AG08395 (cell line): Measurements from ENCODE around the gene DLG2.
"Not testable (repeated sequence)": the region's sequence is repeated elsewhere in the genome, so short reads cannot be mapped to it uniquely, and the experiment has no call there.

Experiments used
- DNase-seq: peaks from one replicate; pipeline ENCODE4 v3.0.0; 2012; ENCODE audit warnings: mixed read lengths, low spot score

The DLG2 gene

DNA sequence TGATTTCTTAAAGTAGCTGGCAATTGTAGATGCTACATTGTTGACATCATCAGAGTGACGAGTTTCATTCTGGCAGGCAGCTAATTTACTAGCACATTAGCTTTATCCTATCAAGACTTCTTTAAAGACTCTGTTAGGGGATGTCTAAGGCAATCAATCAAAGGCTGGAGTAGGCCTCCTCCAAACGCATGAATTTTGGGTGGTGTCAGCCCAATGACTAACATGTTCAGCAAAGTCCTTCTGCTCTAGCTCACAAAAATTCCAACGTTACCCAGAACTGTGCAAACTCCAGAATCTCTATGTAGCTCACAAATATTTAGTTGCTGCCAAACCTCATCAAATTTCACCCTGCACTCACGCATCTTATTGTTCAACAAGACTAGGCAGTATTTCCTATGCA, 395.6 kb downstream of the DLG2 start:
- no peak for DNase-seq

DNA sequence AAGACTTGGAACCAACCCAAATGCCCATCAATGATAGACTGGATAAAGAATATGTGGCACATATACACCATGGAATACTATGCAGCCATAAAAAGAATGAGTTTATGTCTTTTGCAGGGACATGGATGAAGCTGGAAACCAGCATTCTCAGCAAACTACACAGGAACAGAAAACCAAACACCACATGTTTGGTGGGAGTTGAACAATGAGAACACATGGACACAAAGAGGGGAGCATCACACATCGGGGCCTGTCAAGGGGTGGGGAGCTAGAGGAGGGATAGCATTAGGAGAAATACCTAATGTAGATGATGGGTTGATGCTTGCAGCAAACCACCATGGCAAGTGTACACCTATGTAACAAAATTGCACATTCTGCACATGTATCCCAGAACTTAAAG, 397.4 kb downstream of the DLG2 start:
- DNase-seq: not testable (repeated sequence)

DNA sequence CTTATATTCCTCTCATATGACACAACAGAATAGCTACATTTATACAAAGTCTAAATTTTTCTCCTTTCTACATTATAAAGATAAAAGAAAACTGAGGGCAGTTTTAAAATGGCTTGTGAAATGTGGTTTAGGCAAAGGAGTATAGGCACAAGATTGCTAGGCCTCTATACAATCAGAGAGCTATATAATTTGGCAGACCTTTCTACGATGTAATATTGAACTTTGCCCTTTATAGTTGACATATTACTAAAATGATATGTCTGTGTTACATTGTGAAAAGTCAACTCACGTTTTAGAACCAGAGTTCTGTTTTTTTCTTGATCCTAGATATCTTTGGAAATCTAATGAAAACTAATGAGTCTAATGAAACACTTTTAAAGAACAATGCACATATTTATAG, 430.2 kb downstream of the DLG2 start:
- DNase-seq: no peak

DNA sequence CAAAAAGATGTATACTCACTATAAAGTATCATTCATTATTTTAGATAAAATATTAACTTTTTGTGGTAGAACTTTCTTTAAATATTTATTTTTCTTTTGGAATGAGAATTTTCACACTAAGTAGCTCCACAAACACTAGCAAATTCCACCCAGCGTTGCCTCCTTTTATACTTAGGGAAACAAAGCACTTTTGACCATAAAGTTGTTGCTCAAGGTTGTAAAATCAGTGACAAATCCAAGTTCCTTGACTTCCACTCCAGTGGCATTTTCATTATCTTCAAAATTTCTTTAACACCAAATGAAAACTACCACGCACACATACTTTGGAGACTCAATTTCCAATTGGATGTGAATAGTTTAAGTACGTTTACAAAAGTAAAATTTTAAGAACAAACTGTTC, 431.2 kb downstream of the DLG2 start:
- no peak for DNase-seq

DNA sequence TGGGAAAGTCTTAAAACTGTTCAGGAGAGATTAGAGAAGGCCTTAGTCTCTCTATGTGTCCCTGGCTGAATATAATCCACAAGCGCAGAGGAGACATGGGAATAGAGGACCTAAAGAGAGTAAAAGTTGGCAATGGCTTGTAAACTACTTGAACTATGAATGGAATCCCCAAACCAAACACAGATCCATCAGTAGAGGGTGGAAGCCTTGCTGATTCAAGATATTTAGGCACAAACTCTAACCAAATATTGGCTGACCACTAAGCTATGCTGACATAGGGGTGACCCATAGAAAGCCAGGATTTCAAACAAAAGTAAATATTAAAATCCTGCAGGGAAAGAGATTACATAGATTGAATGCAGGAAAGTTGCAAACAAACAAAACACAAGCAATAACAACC, 439.2 kb downstream of the DLG2 start:
- DNase-seq: no peak

DNA sequence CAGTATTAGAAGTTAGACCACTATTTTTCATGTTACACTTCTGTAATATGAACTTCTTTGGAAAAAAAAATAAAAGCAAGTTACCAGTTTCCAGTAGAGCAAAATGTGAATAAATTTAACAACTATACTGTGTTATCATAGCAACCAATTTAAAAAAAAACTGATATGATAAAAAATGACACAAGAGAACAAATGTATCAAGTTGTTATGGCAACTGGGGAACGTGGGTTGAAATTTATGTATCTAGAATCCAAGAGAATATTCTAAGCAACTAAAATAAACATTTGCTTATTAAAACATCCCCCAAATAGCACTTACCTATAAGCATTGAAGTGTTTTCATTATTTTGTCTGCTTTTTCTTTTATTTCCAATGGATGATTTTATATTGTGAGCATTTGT, 442.4 kb downstream of the DLG2 start:
- DNase-seq: no peak

DNA sequence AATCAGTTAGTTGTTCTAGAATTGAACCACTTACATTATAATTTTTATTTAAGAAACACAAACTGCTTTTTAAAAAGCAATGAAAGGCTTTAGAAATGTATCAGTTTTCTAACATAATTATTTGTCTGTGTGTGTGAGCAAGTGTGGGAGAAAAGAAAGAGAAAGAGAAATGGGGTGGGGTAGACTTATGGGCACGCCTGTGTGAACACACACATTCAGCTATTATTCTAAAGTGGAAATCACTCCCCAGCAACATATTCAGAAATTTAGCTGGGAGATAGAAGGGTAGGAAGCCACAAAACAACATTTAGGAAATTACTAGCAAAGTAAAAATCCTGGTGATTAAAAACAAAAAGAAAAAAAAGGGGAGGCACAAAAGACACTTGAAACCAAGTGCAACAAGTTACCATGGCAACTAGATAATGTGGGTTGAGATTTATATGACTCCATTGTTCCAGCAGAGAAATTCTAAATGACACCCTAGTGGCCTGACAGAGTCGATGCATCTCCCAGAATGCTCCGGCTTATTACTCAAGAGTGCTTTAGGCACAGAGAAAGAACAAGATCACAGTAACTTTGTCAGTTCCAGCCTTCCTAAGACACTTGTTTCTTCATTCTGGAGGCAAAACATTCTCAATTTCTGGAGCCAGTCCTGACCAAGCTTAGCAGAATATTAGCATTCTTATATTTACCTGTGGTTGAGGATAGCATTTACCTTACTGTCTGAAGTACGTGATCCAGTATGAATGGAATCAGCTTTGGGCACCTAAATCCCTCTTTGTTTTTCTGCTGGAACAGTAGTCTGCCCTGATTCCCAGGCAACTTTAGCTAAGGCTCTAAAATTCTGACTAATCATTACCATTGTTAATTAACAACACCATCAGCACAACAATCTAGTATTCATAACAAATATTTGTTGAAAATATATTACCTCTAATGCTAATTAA, 444.4 kb downstream of the DLG2 start:
- DNase-seq: peak; percentile 11

DNA sequence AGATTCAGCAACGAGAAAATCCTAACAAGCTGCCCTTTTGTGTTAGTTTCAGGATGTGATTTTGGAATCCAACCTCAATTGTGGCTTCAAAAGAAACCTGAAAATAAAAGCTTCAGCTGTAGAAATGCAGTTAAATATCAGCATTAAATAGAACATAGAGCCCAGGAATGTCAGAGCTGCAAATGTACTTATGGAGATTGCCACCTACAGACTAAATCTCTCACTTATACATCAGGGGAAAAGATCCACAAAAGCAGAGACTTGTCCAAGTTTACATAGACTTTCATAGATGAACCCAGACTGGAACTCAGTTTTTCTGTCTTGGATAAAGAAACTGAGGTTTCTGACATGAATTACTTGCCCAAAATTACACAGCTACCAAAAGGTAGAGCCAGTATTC, 446.6 kb downstream of the DLG2 start:
- no peak for DNase-seq

DNA sequence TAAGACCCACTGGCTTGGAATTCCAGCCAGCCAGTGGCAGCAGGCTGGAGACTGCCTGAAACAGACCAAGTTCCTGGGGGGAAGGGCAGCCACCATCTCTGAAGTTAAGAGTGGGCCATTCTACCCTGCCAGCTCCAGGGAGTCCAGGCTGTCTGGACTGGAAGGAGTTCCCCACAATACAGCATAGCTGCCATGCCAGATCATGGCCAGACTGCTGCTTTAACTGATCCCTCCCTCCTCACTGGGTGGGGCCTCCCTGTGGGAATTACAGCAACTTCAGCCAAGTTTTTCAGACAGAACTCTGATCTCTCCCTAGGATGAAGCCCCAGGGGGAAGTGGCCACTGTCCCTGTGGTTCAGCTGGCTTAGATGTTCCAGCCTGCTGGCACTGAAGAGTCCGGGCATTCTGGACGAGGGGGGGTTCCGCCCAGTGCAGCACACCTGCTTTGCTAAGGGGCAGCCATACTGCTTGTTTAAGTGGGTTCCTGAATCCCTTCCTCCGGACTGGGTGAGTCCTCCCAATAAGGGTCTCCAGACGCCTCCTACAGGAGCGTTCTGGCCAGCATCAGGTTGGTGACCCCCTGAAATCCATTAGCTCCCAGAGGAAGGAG, 455.4 kb downstream of the DLG2 start:
- no peak for DNase-seq

DNA sequence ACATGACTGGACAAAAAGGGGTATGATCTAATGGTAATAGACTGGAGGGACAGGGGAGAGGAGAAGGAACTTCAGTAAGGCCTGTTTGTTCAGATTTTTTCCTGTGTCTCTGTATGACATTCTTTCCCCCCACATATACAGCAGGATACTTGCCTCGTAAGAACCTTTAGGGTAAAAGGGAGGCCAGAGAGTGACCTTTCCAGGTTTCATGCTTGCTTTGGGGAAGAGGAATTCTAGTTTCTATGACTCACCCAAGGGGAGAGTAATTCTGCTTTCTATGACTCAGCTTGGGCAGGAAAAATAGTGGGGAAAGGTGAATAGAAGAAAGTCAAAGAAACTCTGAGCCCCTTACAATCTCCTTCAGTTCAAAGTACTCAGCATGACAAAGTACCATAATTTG, 457.0 kb downstream of the DLG2 start:
- no peak for DNase-seq

DNA sequence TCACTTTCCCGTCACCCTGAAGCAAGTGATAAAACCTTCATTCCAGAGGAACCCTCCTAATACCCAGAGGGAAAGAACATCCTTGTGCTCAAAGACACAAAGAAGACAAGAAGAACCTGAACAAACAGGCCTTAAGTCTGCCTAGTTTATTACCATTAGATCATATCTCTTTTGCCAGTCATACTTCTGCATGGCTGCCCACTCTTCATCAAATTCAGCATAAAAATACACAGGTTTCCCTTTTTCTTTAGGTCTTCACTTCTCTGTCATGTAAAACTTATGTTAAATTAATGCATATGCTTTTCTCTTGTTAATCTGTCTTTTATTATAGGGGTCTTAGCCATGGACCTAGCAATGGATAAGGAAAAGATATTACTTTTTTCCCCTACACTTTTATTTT, 459.7 kb downstream of the DLG2 start:
- no peak for DNase-seq

DNA sequence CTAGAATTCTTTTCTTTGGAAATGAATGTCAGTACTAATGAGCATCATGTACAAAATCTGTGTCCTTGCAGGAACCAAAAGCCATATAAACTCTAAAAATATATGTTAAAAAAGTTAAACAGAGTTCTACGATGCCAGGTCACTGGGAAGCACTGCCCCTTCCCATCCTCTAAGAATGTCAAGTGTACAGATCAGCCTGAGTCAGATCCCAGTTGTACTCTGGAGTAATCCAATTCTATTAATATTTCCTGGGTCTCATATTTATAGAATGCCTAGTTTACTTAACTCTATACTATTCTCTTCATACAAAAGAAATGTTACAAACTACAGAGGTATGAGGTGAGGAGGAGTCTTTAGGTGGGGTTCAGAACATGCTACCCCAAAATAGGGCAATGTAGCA, 460.1 kb downstream of the DLG2 start:
- DNase-seq: no peak

DNA sequence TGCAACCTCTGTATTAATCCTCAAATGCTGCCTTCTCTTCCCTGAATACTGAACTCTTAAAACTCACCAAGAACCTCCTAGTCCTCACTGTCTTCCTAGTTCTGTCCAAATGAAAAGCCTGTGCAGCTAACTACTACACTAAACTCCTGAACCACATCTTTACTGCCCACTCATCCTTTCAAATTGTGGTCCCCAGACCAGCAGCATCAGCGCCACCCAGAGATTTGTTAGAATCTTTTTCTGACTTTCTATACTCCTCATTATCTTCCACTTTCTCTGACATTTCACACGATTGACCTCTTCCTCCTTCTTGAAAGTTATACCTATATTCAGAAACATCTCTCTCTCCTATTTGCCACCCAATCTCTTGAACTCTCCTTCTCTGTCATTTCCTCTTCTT, 461.3 kb downstream of the DLG2 start:
- no peak for DNase-seq

DNA sequence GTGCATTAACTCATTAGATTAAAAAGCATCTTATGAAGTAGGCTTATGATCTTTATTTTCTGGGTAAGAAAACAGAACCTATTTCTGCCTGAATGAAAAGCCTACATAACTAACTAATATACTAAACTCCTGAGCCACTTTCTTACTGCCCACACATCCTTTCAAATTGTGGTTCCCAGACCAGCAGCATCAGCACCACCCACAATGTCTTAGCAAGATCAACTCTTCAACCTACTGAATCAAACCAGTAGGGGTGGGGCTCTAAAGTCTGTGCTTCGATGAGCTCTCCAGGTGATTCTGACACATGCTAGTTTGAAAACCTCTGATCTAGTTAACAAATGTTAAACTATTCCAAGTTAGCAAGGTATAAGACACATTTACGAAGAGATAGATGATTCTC, 462.4 kb downstream of the DLG2 start:
- no peak for DNase-seq

DNA sequence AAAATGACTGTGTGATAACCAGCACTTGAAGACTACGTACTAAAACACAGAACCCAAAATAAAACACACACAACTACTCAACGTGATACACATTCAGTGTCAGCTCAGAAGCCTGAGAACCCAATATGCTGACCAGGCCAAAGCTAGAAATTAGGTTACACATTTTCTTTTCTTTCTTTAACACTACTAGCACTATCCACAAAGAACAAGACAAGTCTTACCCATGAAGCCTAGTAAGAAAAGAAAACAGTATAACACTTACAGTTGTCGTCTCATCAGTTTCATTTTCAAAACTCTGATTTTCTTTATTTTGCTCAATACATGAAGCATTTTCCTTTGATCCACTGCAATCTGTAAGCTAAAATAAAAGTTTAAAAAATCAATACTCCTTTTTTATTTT, 472.9 kb downstream of the DLG2 start:
- DNase-seq: no peak

DNA sequence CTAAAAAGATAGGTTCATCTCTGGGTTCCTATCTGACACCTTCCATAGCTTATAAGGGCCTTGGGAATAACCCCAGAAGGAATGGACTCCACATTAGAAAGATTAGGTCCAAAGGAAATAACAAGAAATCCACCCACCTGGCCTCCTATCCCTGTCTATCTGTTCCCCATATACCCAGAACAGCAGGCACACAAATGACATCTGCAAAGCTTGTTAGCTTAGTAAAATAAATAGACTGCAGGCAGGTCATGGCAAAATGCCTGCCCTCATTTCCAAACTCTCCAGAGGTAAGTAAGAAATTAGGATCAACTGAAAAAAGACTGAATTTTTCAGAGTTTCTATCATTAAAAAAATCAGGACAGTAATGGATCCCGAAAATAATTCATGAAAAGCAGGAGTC, 489.5 kb downstream of the DLG2 start:
- no peak for DNase-seq

DNA sequence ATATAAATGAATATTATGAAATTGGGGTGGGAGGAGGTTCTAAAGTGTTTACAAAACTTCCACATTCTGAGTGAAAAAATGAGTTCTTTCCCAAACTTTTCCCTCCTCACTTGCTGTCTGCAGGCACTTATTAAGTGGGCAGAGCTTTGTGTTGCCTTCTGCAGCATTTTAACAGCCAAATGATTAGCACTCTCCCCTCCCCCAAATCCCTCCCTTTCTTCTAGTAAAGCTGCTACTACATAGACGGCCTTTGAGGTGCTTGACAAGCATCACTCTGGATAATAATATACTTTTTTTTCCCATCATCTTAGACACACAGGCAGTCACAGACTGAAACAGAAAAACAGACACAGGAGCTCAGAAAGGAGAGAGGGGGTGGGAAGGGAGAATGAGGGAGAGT, 493.5 kb downstream of the DLG2 start:
- DNase-seq: no peak

DNA sequence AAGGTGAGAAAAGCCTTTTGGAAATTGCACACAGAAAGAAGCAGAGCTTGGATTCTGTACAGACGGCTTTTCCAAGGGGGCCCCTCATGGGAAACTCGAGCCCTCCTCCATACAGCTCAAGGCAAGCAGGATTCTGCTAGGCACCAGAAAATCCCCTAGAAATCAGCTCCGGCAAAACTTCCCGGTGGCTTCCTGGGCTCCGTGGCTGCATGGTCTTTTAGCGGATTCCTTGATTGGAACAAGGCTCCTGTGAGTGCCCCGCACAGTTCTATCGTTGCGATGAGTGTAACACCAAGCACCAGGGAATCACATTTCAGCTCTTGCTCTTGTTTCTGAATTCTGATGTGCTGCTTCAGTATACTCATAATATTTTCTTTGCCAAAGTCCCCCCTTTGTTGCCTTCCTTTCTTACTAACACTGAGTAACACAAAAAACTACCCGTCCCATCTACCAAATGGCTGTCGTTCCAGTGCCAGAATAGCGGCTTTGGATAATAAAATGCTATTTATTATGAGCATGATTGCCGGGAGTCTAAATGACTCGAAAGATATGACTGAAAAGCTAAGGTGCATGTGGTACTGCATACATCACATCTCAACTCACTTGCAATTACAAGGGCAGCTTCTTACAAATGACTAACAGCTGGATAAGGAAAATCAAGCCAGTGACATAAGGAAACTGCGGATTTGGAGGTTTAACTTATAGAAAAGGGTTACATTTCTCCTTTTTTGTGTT, 494.1 kb downstream of the DLG2 start:
- no peak for DNase-seq

DNA sequence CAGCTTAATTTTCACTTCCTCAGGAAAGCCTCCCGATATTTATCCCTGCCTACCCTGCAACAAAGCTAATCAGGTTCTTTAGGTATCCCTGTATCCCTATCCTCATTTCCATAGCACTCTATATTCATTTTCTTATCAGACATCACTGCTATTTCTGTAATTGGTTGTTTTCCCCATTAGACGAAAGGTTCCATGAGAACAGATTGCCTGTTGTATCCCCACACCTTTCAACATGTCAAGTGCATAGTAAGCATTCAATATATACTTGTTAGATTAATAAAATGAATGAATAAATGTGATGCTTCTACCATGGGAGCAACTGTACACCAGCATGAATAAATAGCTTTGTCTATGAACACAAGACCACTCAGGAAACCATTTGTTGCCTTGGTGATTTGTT, 499.8 kb downstream of the DLG2 start:
- no peak for DNase-seq

DNA sequence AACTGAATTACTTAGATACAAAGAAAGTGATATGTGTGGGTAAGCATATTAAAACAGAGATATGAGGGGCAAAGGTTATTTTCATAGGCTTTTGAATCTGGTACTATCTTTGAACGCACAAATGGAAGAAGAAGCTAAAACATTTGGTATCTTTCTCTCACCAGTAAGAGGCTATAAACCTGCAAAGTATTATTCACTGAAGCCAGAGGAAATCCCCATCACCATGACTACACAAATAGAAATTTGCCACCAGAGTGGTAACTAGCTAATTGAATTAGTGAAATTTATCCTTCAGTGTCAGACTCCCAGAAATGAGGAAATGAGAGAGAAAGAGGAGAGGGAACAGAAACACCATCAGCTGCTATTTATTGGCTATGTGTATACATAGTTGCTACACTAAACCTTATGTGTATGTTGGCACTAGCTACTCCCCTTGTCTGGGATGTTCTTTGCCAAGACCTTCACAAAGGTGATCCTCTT, 503.4 kb downstream of the DLG2 start:
- DNase-seq: no peak

DNA sequence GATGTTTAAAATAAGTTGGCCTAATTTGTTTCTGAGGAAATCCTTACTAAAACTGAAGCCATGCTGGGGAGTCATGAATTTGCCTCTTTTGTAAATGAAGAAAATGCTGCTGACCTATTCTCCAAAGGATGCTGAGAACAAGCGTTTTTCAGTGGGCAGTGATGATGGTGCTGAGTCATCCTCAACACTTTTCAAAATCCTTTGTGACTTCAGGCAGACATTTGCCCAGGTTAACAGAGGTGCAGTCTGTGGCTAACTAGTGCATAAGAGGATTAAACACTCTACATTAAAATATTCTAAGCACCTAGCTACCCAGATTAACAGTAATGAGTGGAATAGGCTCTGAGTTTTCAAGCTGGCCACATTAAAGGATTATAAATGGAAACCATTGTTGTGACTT, 509.0 kb downstream of the DLG2 start:
- no peak for DNase-seq

DNA sequence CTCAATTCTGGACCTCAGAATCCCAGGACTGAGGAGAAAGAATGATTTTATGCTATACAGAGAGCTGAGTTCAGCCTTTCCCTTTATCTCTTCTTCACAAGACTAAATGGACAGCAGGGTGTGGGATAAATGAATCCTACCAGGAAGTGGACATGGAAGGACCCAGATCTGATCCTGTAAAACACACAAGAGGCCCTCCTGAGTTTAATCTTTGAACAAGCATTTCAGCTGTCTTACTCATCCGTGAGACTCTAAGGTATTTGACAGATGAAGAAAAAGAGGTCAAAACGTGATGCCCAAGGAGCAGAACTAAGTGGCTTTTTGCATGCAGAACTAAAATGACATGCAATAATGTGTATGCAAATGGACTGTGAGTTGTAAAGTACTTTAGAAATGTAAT, 511.3 kb downstream of the DLG2 start:
- no peak for DNase-seq

DNA sequence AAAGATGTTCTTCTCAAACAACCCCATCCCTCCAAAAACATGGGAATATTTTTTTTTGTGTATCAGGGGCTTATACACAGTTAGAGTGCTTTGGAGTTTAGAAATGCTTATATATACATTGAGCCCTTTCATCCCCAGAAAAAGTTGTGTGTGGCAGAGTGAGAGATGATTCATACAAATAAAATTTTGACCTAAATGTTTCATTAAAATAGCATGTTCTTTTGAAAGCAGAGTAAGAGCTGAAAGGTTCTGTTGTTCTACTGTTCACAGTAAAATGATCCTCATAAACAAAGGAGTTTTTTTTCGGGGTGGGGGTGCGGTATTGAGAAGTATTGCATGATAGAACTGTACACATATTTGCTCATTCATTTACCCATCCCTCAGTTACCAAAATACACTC, 512.4 kb downstream of the DLG2 start:
- no peak for DNase-seq
